Measurements from ENCODE around the gene AZU1.

AZU1 gene

GRCh38 chr19:855566-856120, 28.0 kb downstream of the AZU1 start:
- DNase-seq (ENCODE audit: low spot score): no peak

GRCh38 chr19:858284-858683, 30.6 kb downstream of the AZU1 start:
- no peak for DNase-seq (ENCODE audit: low spot score)

GRCh38 chr19:858868-859843, 31.5 kb downstream of the AZU1 start, which contains the start of gene CFD:
TSS of gene CFD (plus strand) at chr19:859664. CDS start at chr19:859690, 26 bp downstream.
- DNase-seq (ENCODE audit: low spot score): no peak

GRCh38 chr19:861141-861755, 33.6 kb downstream of the AZU1 start:
- DNase-seq (ENCODE audit: low spot score): no peak

GRCh38 chr19:861756-862580, 34.3 kb downstream of the AZU1 start:
- no peak for DNase-seq (ENCODE audit: low spot score)

- no peak for DNase-seq (ENCODE audit: low spot score)
Measured at GRCh38 chr19:862581-863314, 35.1 kb downstream of the AZU1 start.

- no peak for DNase-seq (ENCODE audit: low spot score)
Measured at GRCh38 chr19:863315-863620, 35.6 kb downstream of the AZU1 start.

- DNase-seq (ENCODE audit: low spot score): no peak
Measured at GRCh38 chr19:866769-867300, 39.2 kb downstream of the AZU1 start.

GRCh38 chr19:867301-867793, 39.7 kb downstream of the AZU1 start:
- no peak for DNase-seq (ENCODE audit: low spot score)

GRCh38 chr19:867855-868457, 40.3 kb downstream of the AZU1 start:
- DNase-seq (ENCODE audit: low spot score): no peak

- DNase-seq (ENCODE audit: low spot score): no peak
Measured at GRCh38 chr19:868458-869244, 41.0 kb downstream of the AZU1 start.

- peak; percentile 50 for DNase-seq (ENCODE audit: low spot score)
Measured at GRCh38 chr19:869245-870177, 41.9 kb downstream of the AZU1 start.

- no peak for DNase-seq (ENCODE audit: low spot score)
Measured at GRCh38 chr19:870314-870713, 42.7 kb downstream of the AZU1 start.

- no peak for DNase-seq (ENCODE audit: low spot score)
Measured at GRCh38 chr19:870963-871401, 43.3 kb downstream of the AZU1 start.

- DNase-seq (ENCODE audit: low spot score): peak; percentile 59
Measured at GRCh38 chr19:871446-872265, 44.0 kb downstream of the AZU1 start.

- peak; percentile 44 for DNase-seq (ENCODE audit: low spot score)
Measured at GRCh38 chr19:872266-872951, 44.8 kb downstream of the AZU1 start.

- DNase-seq (ENCODE audit: low spot score): no peak
Measured at GRCh38 chr19:873084-873483, 45.4 kb downstream of the AZU1 start.
